GM23338 (cell line): Measurements from ENCODE around the gene SAMD4A. TPM values are rescaled to one million over a fixed set of nuclear protein-coding genes. Genes with fewer than 3 reads are reported as not detected.
"Not testable (repeated sequence)": the region's sequence is repeated elsewhere in the genome, so short reads cannot be mapped to it uniquely, and the experiment has no call there.

Experiments used
- ATAC-seq: fragments of 200-7000 bp; cut with Tn5 transposase; 3 replicates; pipeline ENCODE4 v1.9.1; 2020
- DNase-seq: peaks from one replicate; pipeline ENCODE4 v3.0.0-alpha.2; 2015; ENCODE audit warnings: low spot score
- H2AFZ ChIP-seq: fragments of 200-600 bp; sonication (generic); 2 replicates; pipeline ENCODE4 v1.8.0; 2016; ENCODE audit warnings: antibody characterized with exemption, mild to moderate bottlenecking, moderate library complexity
- H3F3A ChIP-seq: fragments of 200-600 bp; sonication (generic); replicated peaks from 2 replicates; pipeline ENCODE4 v1.8.0; 2017; ENCODE audit warnings: antibody characterized with exemption, mixed run types, low read depth
- H3K27ac ChIP-seq: fragments of 200-600 bp; sonication (generic); 2 replicates; pipeline ENCODE4 v1.6.1; 2016; ENCODE audit warnings: low read depth
- H3K27me3 ChIP-seq: fragments of 200-600 bp; sonication (generic); 2 replicates; pipeline ENCODE4 v1.8.0; 2016; ENCODE audit warnings: mild to moderate bottlenecking, mixed run types, moderate library complexity; ENCODE audit not compliant: insufficient read depth
- H3K36me3 ChIP-seq: fragments of 200-600 bp; sonication (generic); 2 replicates; pipeline ENCODE4 v1.8.0; 2016; ENCODE audit warnings: mild to moderate bottlenecking; ENCODE audit not compliant: insufficient read depth
- H3K4me1 ChIP-seq: fragments of 200-600 bp; sonication (generic); 2 replicates; pipeline ENCODE4 v1.8.0; 2016; ENCODE audit warnings: mild to moderate bottlenecking, moderate library complexity; ENCODE audit not compliant: insufficient read depth
- H3K4me2 ChIP-seq: fragments of 200-600 bp; sonication (generic); 2 replicates; pipeline ENCODE4 v1.7.1; 2017; ENCODE audit warnings: mixed run types
- H3K4me3 ChIP-seq: fragments of 200-600 bp; sonication (generic); 2 replicates; pipeline ENCODE4 v1.6.1; 2016; ENCODE audit warnings: mixed run types
- H3K79me2 ChIP-seq: fragments of 200-600 bp; sonication (generic); replicated peaks from 2 replicates; pipeline ENCODE4 v1.8.0; 2017; ENCODE audit warnings: mild to moderate bottlenecking; ENCODE audit not compliant: insufficient read depth
- H3K9me2 ChIP-seq: fragments of 200-600 bp; sonication (generic); 2 replicates; pipeline ENCODE4 v1.8.0; 2017; ENCODE audit not compliant: insufficient read depth
- H4K20me1 ChIP-seq: fragments of 200-600 bp; sonication (generic); replicated peaks from 2 replicates; pipeline ENCODE4 v1.8.0; 2017; ENCODE audit warnings: mild to moderate bottlenecking; ENCODE audit not compliant: insufficient read depth
- H3K27ac Mint-ChIP-seq: 2 replicates; pipeline ENCODE4 v1.8.0; 2020; ENCODE audit warnings: inconsistent platforms, mild to moderate bottlenecking, moderate library complexity, mixed read lengths
- H3K27me3 Mint-ChIP-seq: 3 replicates; pipeline ENCODE4 v1.8.0; 2022; ENCODE audit warnings: low read depth, mild to moderate bottlenecking, moderate library complexity, mixed read lengths, inconsistent platforms; ENCODE audit not compliant: insufficient read depth, poor library complexity
- H3K36me3 Mint-ChIP-seq: 3 replicates; pipeline ENCODE4 v1.8.0; 2021; ENCODE audit warnings: low read depth, mild to moderate bottlenecking, inconsistent platforms, moderate library complexity, mixed read lengths
- H3K4me1 Mint-ChIP-seq: 3 replicates; pipeline ENCODE4 v1.8.0; 2020; ENCODE audit warnings: mild to moderate bottlenecking, inconsistent platforms, mixed read lengths
- H3K4me3 Mint-ChIP-seq: 3 replicates; pipeline ENCODE4 v1.8.0; 2021; ENCODE audit warnings: moderate library complexity, mild to moderate bottlenecking, inconsistent platforms, mixed read lengths
- H3K9me3 Mint-ChIP-seq: 3 replicates; pipeline ENCODE4 v1.8.0; 2020; ENCODE audit warnings: moderate library complexity, mild to moderate bottlenecking, inconsistent platforms, mixed read lengths
- CREB1 ChIP-seq: fragments of 250-450 bp; sonication (Bioruptor Pico); IDR thresholded peaks from 2 replicates; pipeline ENCODE4 v1.5.0; 2020; ENCODE audit warnings: low read depth, mild to moderate bottlenecking, moderate library complexity
- EZH2 ChIP-seq: fragments of 200-600 bp; sonication (generic); IDR thresholded peaks from one replicate; pipeline ENCODE4 v1.8.0; 2017; ENCODE audit warnings: antibody characterized with exemption, mild to moderate bottlenecking, low read depth; ENCODE audit not compliant: unreplicated experiment
- EZH2phosphoT487 ChIP-seq: fragments of 200-600 bp; sonication (generic); IDR thresholded peaks from one replicate; pipeline ENCODE4 v1.8.1; 2018; ENCODE audit warnings: antibody characterized with exemption; ENCODE audit not compliant: unreplicated experiment
- JUNB ChIP-seq: IDR thresholded peaks from one replicate; pipeline ENCODE4 v1.6.1; 2016; ENCODE audit warnings: antibody characterized with exemption; ENCODE audit not compliant: unreplicated experiment
- NANOG ChIP-seq: IDR thresholded peaks from 2 replicates; pipeline ENCODE4 v1.6.1; 2016; ENCODE audit warnings: antibody characterized with exemption, borderline replicate concordance
- POLR2AphosphoS5 ChIP-seq: IDR thresholded peaks from 2 replicates; pipeline ENCODE4 v1.6.1; 2016; ENCODE audit warnings: antibody characterized with exemption, low read depth
- STAT1 ChIP-seq: IDR thresholded peaks from one replicate; pipeline ENCODE4 v1.6.1; 2016; ENCODE audit warnings: antibody characterized with exemption; ENCODE audit not compliant: unreplicated experiment
- ZNF114 ChIP-seq: fragments of 250-450 bp; sonication (Bioruptor Pico); IDR thresholded peaks from 2 replicates; pipeline ENCODE4 v1.5.0; 2020; ENCODE audit warnings: mild to moderate bottlenecking, moderate library complexity
- ZNF462 ChIP-seq: fragments of 250-450 bp; sonication (Bioruptor Pico); IDR thresholded peaks from 2 replicates; pipeline ENCODE4 v1.5.0; 2020; ENCODE audit warnings: mild to moderate bottlenecking, moderate library complexity
- polyA plus RNA-seq: library from polyadenylated mRNA; unstranded; fragments of >200 nt; fragmentation: Nextera tagmentation; extraction: Ambion mirVana; gene quantifications from 2 replicates; pipeline ENCODE4 v1.2.1, GENCODE V29; 2016
- total RNA-seq: library from RNA; depleted of rRNA; stranded (reverse); fragments of >200 nt; shearing (Covaris generic); gene quantifications from 2 replicates; pipeline ENCODE4 v1.2.3, GENCODE V29; 2014
- TF ChIP-seq, protein P1 (sequence below), 2 experiments: fragments of 200-600 bp in 1 of 2; sonication (generic) in 1 of 2; conservative IDR thresholded peaks; 2 replicates each; pipeline versions ENCODE4 v1.5.1 to v1.6.1; 2016 to 2017; ENCODE audit warnings: antibody characterized with exemption in 2 of 2, low read depth in 2 of 2, mild to moderate bottlenecking in 2 of 2, moderate library complexity in 1 of 2

Gene SAMD4A
- total and polyA plus RNA-seq, 2 experiments from 2014 or later = 1.6 to 6.9 TPM

DNA sequence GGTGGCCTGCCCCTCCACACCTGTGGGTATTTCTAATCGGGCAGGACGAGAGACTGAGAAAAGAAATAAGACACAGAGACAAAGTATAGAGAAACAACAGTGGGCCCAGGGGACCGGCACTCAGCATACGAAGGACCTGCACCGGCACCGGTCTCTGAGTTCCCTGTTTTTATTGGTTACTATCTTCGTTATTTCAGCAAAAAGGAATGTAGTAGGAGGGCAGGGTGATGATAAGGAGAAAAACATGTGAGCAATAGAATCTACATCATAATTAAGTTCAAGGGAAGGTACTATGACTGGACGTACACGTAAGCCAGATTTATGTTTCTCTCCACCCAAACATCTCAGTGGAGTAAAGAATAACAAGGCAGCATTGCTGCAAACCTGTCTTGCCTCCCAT, 185.7 kb downstream of the SAMD4A start:
- not testable (repeated sequence) for ATAC-seq, H3F3A ChIP-seq, H2AFZ ChIP-seq, H3K79me2 ChIP-seq, H3K27me3 Mint-ChIP-seq, H3K4me3 Mint-ChIP-seq, DNase-seq, H3K27me3 ChIP-seq, H3K27ac ChIP-seq, H3K4me2 ChIP-seq, H4K20me1 ChIP-seq, H3K4me1 ChIP-seq, H3K9me2 ChIP-seq, H3K4me3 ChIP-seq, H3K9me3 Mint-ChIP-seq, H3K36me3 ChIP-seq, H3K27ac Mint-ChIP-seq, H3K4me1 Mint-ChIP-seq, H3K36me3 Mint-ChIP-seq

DNA sequence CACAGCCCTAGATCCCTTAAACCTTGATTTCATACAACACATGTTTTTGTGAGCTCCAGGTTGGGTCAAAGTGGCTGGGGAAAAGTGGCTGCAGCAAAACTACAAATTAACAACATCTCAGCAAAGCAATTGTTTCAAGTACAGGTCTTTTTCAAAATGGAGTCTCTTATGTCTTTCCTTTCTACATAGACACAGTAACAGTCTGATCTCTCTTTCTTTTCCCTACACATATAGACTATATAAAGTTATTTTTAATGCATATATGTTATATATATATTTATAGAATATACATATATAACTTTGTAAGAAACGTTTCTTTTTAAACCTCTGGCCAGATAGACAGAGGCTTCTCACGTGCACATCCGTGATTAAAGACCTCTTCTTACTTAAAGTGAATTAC, 186.5 kb downstream of the SAMD4A start:
- H3K9me3 Mint-ChIP-seq = not testable (repeated sequence)

GRCh38 chr14:54754116-54754622, 187.2 kb downstream of the SAMD4A start:
- DNase-seq (no peak), ATAC-seq (no peak)
- TF ChIP-seq EZH2 (no peak), ZNF462 (CRISPR knock-in tag) (no peak), STAT1 (no peak), CREB1 (no peak), NANOG (no peak), POLR2AphosphoS5 (no peak), JUNB (no peak), ZNF114 (CRISPR knock-in tag) (no peak), EZH2phosphoT487 (no peak)
- TF ChIP-seq, protein P1, sequence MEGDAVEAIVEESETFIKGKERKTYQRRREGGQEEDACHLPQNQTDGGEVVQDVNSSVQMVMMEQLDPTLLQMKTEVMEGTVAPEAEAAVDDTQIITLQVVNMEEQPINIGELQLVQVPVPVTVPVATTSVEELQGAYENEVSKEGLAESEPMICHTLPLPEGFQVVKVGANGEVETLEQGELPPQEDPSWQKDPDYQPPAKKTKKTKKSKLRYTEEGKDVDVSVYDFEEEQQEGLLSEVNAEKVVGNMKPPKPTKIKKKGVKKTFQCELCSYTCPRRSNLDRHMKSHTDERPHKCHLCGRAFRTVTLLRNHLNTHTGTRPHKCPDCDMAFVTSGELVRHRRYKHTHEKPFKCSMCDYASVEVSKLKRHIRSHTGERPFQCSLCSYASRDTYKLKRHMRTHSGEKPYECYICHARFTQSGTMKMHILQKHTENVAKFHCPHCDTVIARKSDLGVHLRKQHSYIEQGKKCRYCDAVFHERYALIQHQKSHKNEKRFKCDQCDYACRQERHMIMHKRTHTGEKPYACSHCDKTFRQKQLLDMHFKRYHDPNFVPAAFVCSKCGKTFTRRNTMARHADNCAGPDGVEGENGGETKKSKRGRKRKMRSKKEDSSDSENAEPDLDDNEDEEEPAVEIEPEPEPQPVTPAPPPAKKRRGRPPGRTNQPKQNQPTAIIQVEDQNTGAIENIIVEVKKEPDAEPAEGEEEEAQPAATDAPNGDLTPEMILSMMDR (conservative IDR thresholded peaks at IDR 0.05; ENCODE audit: low read depth in 2 of 2) = no peak
- H2AFZ ChIP-seq = no peak overlapping the region
- Mint-ChIP-seq H3K4me1 (peaks cover 4% of the 10 kb centered on the region; the same call in 1 of the 3 replicates), H3K27me3 (peaks cover 7% of the 10 kb centered on the region), H3K4me3 (no peak overlapping the region), H3K27ac (no peak overlapping the region), H3K9me3 (no peaks in the 10 kb centered on the region), H3K36me3 (no peaks in the 10 kb centered on the region)
- no peak overlapping the region for H3K27ac ChIP-seq
- no peaks in the 10 kb centered on the region for H3K4me1 ChIP-seq
- no peak overlapping the region for H3K4me3 ChIP-seq
- H3K79me2 ChIP-seq = no peaks in the 10 kb centered on the region
- no peaks in the 10 kb centered on the region for H3F3A ChIP-seq
- no peaks in the 10 kb centered on the region for H4K20me1 ChIP-seq
- no peak overlapping the region for H3K4me2 ChIP-seq
- no peaks in the 10 kb centered on the region for H3K9me2 ChIP-seq
- H3K36me3 ChIP-seq = no peaks in the 10 kb centered on the region
- no peaks in the 10 kb centered on the region for H3K27me3 ChIP-seq

More for the DNA sequence above, 186.5 kb downstream of the SAMD4A start:
- not testable (repeated sequence) for H2AFZ ChIP-seq, H4K20me1 ChIP-seq, H3K4me3 Mint-ChIP-seq, H3K27me3 ChIP-seq, H3K27me3 Mint-ChIP-seq, H3K4me2 ChIP-seq, H3K36me3 ChIP-seq, H3K9me2 ChIP-seq, ATAC-seq, H3K27ac ChIP-seq, H3K27ac Mint-ChIP-seq, H3K4me1 Mint-ChIP-seq, DNase-seq, H3K79me2 ChIP-seq, H3K36me3 Mint-ChIP-seq, H3F3A ChIP-seq, H3K4me3 ChIP-seq, H3K4me1 ChIP-seq
